K562 (cell line): ENCODE results near the gene TRMT2A. TPM values are rescaled to one million over a fixed set of nuclear protein-coding genes. Genes with fewer than 3 reads are reported as not detected.

ENCODE experiments used
- ATAC-seq: fragments of 200-7000 bp; cut with Tn5 transposase; 3 replicates; pipeline ENCODE4 v1.9.1; 2020; ENCODE audit warnings: moderate library complexity
- BruUV-seq: library from RNA; stranded (reverse); fragments of 400-500 nt; replicated peaks from 2 replicates; lab custom pipeline; 2021; lab: Mats Ljungman, UMichigan
- CTCF ChIA-PET: fragments of 300-600 bp; formaldehyde crosslinking; extraction: SDS; loops from one replicate; lab custom pipeline; 2021; ENCODE audit warnings: low intra/inter-chr PET ratio; lab: Yijun Ruan, JAX
- POLR2A ChIA-PET: fragments of 300-600, 350-650 bp; sonication (Branson Sonifier 250); formaldehyde crosslinking; extraction: SDS; loops from one replicate; lab custom pipeline; 2021; ENCODE audit warnings: antibody characterized with exemption, inconsistent platforms; lab: Yijun Ruan, JAX
- DNase-seq, 4 experiments: peaks; one replicate each; pipeline versions ENCODE4 v3.0.0 to v3.0.0-alpha.2; 2011 to 2018; ENCODE audit warnings: low spot score in 3 of 4, mixed read lengths in 3 of 4; ENCODE audit errors: extremely low read depth in 1 of 4
- FAIRE-seq: peaks from 2 replicates; lab custom pipeline; 2011; peaks lifted over from hg19 to GRCh38; lab: Jason Lieb, UNC
- H2AFZ ChIP-seq: 2 replicates; pipeline ENCODE4 v1.6.0; 2011; ENCODE audit warnings: low read depth, low read length, control low read depth, inconsistent platforms
- H3K27ac ChIP-seq: fragments of 200-600 bp; 3 replicates; pipeline ENCODE4 v1.8.0; 2011; ENCODE audit warnings: low read depth, mild to moderate bottlenecking, control low read depth, inconsistent platforms, low read length, moderate library complexity, mixed read lengths; ENCODE audit errors: extremely low read depth
- H3K27me3 ChIP-seq, 2 experiments: fragments of 300-600 bp in 1 of 2; 2 replicates in 1 of 2; 3 replicates in 1 of 2; pipeline versions ENCODE4 v1.6.0 to v1.8.0; 2011; ENCODE audit warnings: inconsistent platforms in 2 of 2, low read length in 2 of 2, mild to moderate bottlenecking in 1 of 2, mixed read lengths in 1 of 2, moderate library complexity in 1 of 2; ENCODE audit not compliant: control insufficient read depth in 2 of 2, insufficient read depth in 2 of 2
- H3K36me3 ChIP-seq: fragments of 300-600 bp; 3 replicates; pipeline ENCODE4 v1.8.0; 2011; ENCODE audit warnings: mild to moderate bottlenecking, low read length, inconsistent platforms; ENCODE audit not compliant: control insufficient read depth, insufficient read depth
- H3K4me1 ChIP-seq, 2 experiments: fragments of 200-600 bp in 1 of 2; replicated peaks in 1 of 2; 2 replicates in 1 of 2; 3 replicates in 1 of 2; pipeline versions ENCODE4 v1.5.1 to v1.8.0; 2011; ENCODE audit warnings: inconsistent platforms in 2 of 2, low read length in 2 of 2, mild to moderate bottlenecking in 1 of 2, mixed read lengths in 1 of 2, moderate library complexity in 1 of 2; ENCODE audit not compliant: control insufficient read depth in 2 of 2, insufficient read depth in 2 of 2
- H3K4me2 ChIP-seq: 2 replicates; pipeline ENCODE4 v1.6.1; 2011; ENCODE audit warnings: low read length, control low read depth, inconsistent platforms, mixed read lengths; ENCODE audit not compliant: insufficient read depth
- H3K4me3 ChIP-seq: fragments of 200-600 bp; sonication (generic), shearing (Covaris generic); 2 replicates; pipeline ENCODE4 v1.5.1; 2016; ENCODE audit warnings: control low read depth, inconsistent platforms
- H3K79me2 ChIP-seq: fragments of 200-600 bp; 3 replicates; pipeline ENCODE4 v1.8.0; 2011; ENCODE audit warnings: low read length, inconsistent platforms; ENCODE audit not compliant: control insufficient read depth, insufficient read depth
- H3K9ac ChIP-seq, 2 experiments: 2 replicates each; pipeline versions ENCODE4 v1.6.0 to v1.6.1; 2011; ENCODE audit warnings: low read depth in 2 of 2, low read length in 2 of 2, control low read depth in 1 of 2, inconsistent platforms in 1 of 2, mild to moderate bottlenecking in 1 of 2, mixed read lengths in 1 of 2; ENCODE audit not compliant: insufficient read depth in 1 of 2
- H3K9me1 ChIP-seq: one replicate; pipeline ENCODE4 v1.6.0; 2011; ENCODE audit warnings: inconsistent platforms, mild to moderate bottlenecking, low read length, moderate library complexity; ENCODE audit not compliant: control insufficient read depth, insufficient read depth
- H3K9me3 ChIP-seq: replicated peaks from 2 replicates; pipeline ENCODE4 v1.5.1; 2011; ENCODE audit warnings: low read depth, low read length, inconsistent platforms; ENCODE audit not compliant: control insufficient read depth, insufficient read depth
- H4K20me1 ChIP-seq: replicated peaks from 2 replicates; pipeline ENCODE4 v1.6.1; 2011; ENCODE audit warnings: low read length, inconsistent platforms, mixed read lengths; ENCODE audit not compliant: control insufficient read depth, insufficient read depth
- FOXA3 ChIP-seq, 2 experiments: fragments of 450-650 bp in 1 of 2; sonication (generic) in 1 of 2; formaldehyde crosslinking; IDR thresholded peaks in 1 of 2; conservative IDR thresholded peaks in 1 of 2; 2 replicates each; pipeline versions ENCODE4 v1.4.0 to v1.8.0; 2020 to 2022; ENCODE audit warnings: mild to moderate bottlenecking in 2 of 2, missing genetic modification reagents in 1 of 2
- FOXK2 ChIP-seq, 2 experiments: fragments of 450-650 bp; IDR thresholded peaks in 1 of 2; conservative IDR thresholded peaks in 1 of 2; 2 replicates each; pipeline ENCODE4 v1.6.1; 2016; ENCODE audit warnings: low read depth in 2 of 2, mild to moderate bottlenecking in 1 of 2
- HDGF ChIP-seq: fragments of 450-650 bp; IDR thresholded peaks from 2 replicates; pipeline ENCODE4 v1.6.1; 2016
- MXI1 ChIP-seq: IDR thresholded peaks from 2 replicates; pipeline ENCODE4 v1.6.1; 2011; ENCODE audit warnings: low read depth, mild to moderate bottlenecking, improper control_type of control experiment, low read length
- NEUROD1 ChIP-seq: fragments of 150-350 bp; IDR thresholded peaks from 2 replicates; pipeline ENCODE4 v1.6.1; 2014; ENCODE audit warnings: borderline replicate concordance, low read length, low read depth; ENCODE audit not compliant: partially characterized antibody
- PCBP1 ChIP-seq: fragments of 200-400 bp; formaldehyde crosslinking; IDR thresholded peaks from 2 replicates; pipeline ENCODE4 v1.6.1; 2018; ENCODE audit warnings: mild to moderate bottlenecking, low read depth, low read length; ENCODE audit not compliant: poor library complexity, severe bottlenecking
- PYGO2 ChIP-seq: fragments of 450-650 bp; IDR thresholded peaks from 2 replicates; pipeline ENCODE4 v1.6.1; 2016; ENCODE audit warnings: mild to moderate bottlenecking, missing genetic modification characterization, moderate library complexity, missing compliant biosample characterization
- TEAD1 ChIP-seq, 2 experiments: fragments of 450-650 bp in 1 of 2; sonication (generic) in 1 of 2; formaldehyde crosslinking; IDR thresholded peaks; 2 replicates each; pipeline versions ENCODE4 v1.4.0 to v1.8.0; 2020 to 2022; ENCODE audit warnings: mild to moderate bottlenecking in 2 of 2, missing genetic modification reagents in 1 of 2
- ZNF143 ChIP-seq: sonication (generic); formaldehyde crosslinking; IDR thresholded peaks from 2 replicates; pipeline ENCODE4 v1.9.0; 2022; ENCODE audit warnings: mild to moderate bottlenecking, missing genetic modification reagents
- ZNF217 ChIP-seq: sonication (generic); formaldehyde crosslinking; IDR thresholded peaks from 2 replicates; pipeline ENCODE4 v1.8.0; 2022; ENCODE audit warnings: mild to moderate bottlenecking, missing genetic modification reagents
- ZNF253 ChIP-seq: fragments of 250-450 bp; sonication (Bioruptor Pico); conservative IDR thresholded peaks from 2 replicates; pipeline ENCODE4 v1.6.1; 2021; ENCODE audit warnings: mild to moderate bottlenecking
- WGBS: fragments of 100-300 bp; shearing (Covaris generic); methylation state at CpG from one replicate; pipeline ENCODE4 v1.1.6; 2016; ENCODE audit warnings: low coverage, mixed read lengths; ENCODE audit not compliant: insufficient coverage; ENCODE audit errors: missing lambda C conversion rate; 5-methylcytosine and 5-hydroxymethylcytosine counted together
- in situ Hi-C: fragments of 300-500 bp; cut with MboI; formaldehyde crosslinking; loops from 4 replicates; pipeline ENCODE4 v1.15.0; 2018; ENCODE audit warnings: inconsistent platforms, mixed read lengths
- intact Hi-C: fragments of 100-400 bp; cut with micrococcal nuclease; formaldehyde crosslinking; loops from 2 replicates; pipeline ENCODE4 v1.14.2; 2022
- polyA plus RNA-seq, 8 experiments: library from polyadenylated mRNA; depleted of rRNA in 4 of 8; stranded (reverse) in 5 of 8; unstranded in 3 of 8; fragments of >200 nt; fragmentation: Nextera tagmentation in 2 of 8; fragmentation: Illumina TruSeq in 1 of 8; extraction: Ambion mirVana in 2 of 8; extraction: Trizol in 1 of 8; gene quantifications; 2 replicates each; pipeline versions ENCODE4 v1.2.1 to v1.2.3, GENCODE V29; 2011 to 2014; ENCODE audit warnings: inconsistent platforms in 1 of 8, missing spikeins in 1 of 8
- total RNA-seq, 7 experiments: library from RNA; depleted of rRNA in 6 of 7; stranded (reverse); fragments of >200 nt in 6 of 7; fragmentation: Illumina TruSeq in 2 of 7; extraction: Trizol in 2 of 7; gene quantifications; 2 replicates each; pipeline versions ENCODE4 v1.2.1 to v1.2.3, GENCODE V29; 2011 to 2021; ENCODE audit warnings: low replicate concordance in 1 of 7
- TF ChIP-seq, protein P1 (sequence below): sonication (generic); formaldehyde crosslinking; IDR thresholded peaks from 2 replicates; pipeline ENCODE4 v1.8.0; 2022; ENCODE audit warnings: mild to moderate bottlenecking, missing genetic modification reagents
- TF ChIP-seq, protein P2 (sequence below): fragments of 250-450 bp; sonication (Bioruptor Pico); IDR thresholded peaks from 2 replicates; pipeline ENCODE4 v1.8.0; 2022; ENCODE audit warnings: moderate library complexity, mild to moderate bottlenecking, inconsistent platforms
- TF ChIP-seq, protein P3 (sequence below): fragments of 450-650 bp; IDR thresholded peaks from 2 replicates; pipeline ENCODE4 v1.6.1; 2017; ENCODE audit warnings: mild to moderate bottlenecking, moderate library complexity

The TRMT2A gene
- total and polyA plus RNA-seq, 9 of the 15 experiments (the other 6 are each of a cell fraction or from before 2014, with no cell fraction given) = 1.6 to 265 (median 140) TPM

DNA sequence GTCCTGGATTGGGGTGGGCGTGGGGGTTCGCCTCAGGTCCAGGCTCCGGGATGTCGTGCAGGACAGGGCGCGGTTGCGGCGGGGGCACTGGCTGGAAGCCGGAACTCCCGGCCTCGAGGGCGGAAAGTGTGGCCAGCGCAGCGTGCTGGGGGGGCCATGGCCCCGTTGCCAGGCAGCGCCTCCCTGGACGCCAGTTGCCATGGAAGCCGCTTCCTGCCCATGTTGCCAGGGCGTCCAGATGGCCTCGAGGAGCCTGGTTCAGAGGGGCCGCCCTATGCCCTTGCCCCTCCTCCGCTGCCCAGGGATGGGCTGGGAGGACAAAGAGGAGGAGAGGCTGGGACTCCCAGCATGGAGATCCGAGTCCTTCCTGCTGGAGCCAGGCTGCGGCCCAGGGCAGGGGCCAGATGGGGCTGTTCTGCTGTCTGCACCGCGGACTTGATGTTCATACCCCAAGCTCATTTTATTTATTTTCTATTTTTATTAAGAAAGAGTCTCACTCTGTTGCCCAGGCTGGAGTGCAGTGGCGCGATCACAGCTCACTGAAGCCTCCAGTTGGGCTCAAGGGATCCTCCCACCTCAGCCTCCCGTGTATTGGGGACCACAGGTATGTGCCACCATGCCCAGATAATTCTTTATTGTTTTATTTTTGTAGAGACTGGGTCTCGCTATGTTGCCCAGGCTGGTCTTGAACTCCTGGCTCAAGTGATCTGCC is 38.5 kb upstream of the TRMT2A start:
- DNase-seq = peak in 2 of 4 experiments; percentile 80 to 86
- no peaks in the 10 kb centered on the region for H3K36me3 ChIP-seq
- H3K79me2 ChIP-seq = no peaks in the 10 kb centered on the region
- in situ Hi-C loops (loop anchor here (5.0 to 25.0 kb wide), 3 partner anchors 137 to 532 kb away; no protein-coding TSS in a partner anchor), intact Hi-C loops (loop anchor here (5.0 to 10.0 kb wide), 2 partner anchors 37 to 259 kb away; no protein-coding TSS in a partner anchor)
- peaks cover 33 to 75% of the 10 kb centered on the region in 2 experiments; a peak in 4 of 5 replicates for H3K27me3 ChIP-seq
- no peak overlapping the region for H3K27ac ChIP-seq
- H4K20me1 ChIP-seq = peaks cover 45% of the 10 kb centered on the region
- POLR2A ChIA-PET = interaction anchor here (0.7 to 1.4 kb wide), 2 partner anchors 38 to 128 kb away, joined by 4 to 5 read pairs; no protein-coding TSS in a partner anchor
- no peak overlapping the region for H3K4me2 ChIP-seq
- peak overlapping the region in 1 of 2 experiments; percentile 29; a peak in 1 of 4 replicates for H3K9ac ChIP-seq
- FAIRE-seq = no peak
- H3K4me3 ChIP-seq = no peak overlapping the region
- CTCF ChIA-PET = interaction anchor here (2.0 to 5.5 kb wide), 4 partner anchors 83 to 301 kb away, joined by 17 to 126 read pairs (median 42); partner anchors contain the start of gene RTN4R
- H3K4me1 ChIP-seq = peaks cover 0 to 74% of the 10 kb centered on the region in 2 experiments; a peak in 2 of 5 replicates
- H2AFZ ChIP-seq = no peak overlapping the region
- 3% methylated on average over 30 of the region's 30 CpGs for WGBS
- ATAC-seq = peak; percentile 3; the same call in 2 of the 3 replicates
- H3K9me3 ChIP-seq = no peaks in the 10 kb centered on the region
- BruUV-seq = no TSS peak
- no peaks in the 10 kb centered on the region for H3K9me1 ChIP-seq
- no peak for TF ChIP-seq HDGF
- TF ChIP-seq NEUROD1 = peak; percentile 61
- no peak for TF ChIP-seq ZNF253
- peak; percentile 91 for TF ChIP-seq PCBP1
- no peak for TF ChIP-seq ZNF217 (CRISPR knock-in tag)
- TF ChIP-seq PYGO2 (tag) = no peak
- TF ChIP-seq, protein P1, sequence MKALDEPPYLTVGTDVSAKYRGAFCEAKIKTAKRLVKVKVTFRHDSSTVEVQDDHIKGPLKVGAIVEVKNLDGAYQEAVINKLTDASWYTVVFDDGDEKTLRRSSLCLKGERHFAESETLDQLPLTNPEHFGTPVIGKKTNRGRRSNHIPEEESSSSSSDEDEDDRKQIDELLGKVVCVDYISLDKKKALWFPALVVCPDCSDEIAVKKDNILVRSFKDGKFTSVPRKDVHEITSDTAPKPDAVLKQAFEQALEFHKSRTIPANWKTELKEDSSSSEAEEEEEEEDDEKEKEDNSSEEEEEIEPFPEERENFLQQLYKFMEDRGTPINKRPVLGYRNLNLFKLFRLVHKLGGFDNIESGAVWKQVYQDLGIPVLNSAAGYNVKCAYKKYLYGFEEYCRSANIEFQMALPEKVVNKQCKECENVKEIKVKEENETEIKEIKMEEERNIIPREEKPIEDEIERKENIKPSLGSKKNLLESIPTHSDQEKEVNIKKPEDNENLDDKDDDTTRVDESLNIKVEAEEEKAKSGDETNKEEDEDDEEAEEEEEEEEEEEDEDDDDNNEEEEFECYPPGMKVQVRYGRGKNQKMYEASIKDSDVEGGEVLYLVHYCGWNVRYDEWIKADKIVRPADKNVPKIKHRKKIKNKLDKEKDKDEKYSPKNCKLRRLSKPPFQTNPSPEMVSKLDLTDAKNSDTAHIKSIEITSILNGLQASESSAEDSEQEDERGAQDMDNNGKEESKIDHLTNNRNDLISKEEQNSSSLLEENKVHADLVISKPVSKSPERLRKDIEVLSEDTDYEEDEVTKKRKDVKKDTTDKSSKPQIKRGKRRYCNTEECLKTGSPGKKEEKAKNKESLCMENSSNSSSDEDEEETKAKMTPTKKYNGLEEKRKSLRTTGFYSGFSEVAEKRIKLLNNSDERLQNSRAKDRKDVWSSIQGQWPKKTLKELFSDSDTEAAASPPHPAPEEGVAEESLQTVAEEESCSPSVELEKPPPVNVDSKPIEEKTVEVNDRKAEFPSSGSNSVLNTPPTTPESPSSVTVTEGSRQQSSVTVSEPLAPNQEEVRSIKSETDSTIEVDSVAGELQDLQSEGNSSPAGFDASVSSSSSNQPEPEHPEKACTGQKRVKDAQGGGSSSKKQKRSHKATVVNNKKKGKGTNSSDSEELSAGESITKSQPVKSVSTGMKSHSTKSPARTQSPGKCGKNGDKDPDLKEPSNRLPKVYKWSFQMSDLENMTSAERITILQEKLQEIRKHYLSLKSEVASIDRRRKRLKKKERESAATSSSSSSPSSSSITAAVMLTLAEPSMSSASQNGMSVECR = peak; percentile 30; the same call in 1 of the 2 replicates
- TF ChIP-seq FOXA3 (CRISPR knock-in tag; conservative IDR thresholded peaks at IDR 0.05 in 1 of 2, IDR thresholded peaks at IDR 0.05 in 1 of 2) = 0 out of 4 replicates have a peak, but pooled peaks of 1 of the 2 experiments have one; percentile 48
- TF ChIP-seq, protein P2, sequence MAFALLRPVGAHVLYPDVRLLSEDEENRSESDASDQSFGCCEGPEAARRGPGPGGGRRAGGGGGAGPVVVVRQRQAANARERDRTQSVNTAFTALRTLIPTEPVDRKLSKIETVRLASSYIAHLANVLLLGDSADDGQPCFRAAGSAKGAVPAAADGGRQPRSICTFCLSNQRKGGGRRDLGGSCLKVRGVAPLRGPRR (CRISPR knock-in tag) = no peak
- TF ChIP-seq ZNF143 (CRISPR knock-in tag) = 0 out of 2 replicates have a peak, but pooled peaks have one; percentile 39
- peak; percentile 52; the same call in 1 of the 2 replicates for TF ChIP-seq MXI1
- 0 out of 4 replicates have a peak, but pooled peaks of 1 of the 2 experiments have one; percentile 42 for TF ChIP-seq TEAD1 (CRISPR knock-in tag; IDR thresholded peaks at IDR 0.05)
- TF ChIP-seq FOXK2 (conservative IDR thresholded peaks at IDR 0.05 in 1 of 2, IDR thresholded peaks at IDR 0.05 in 1 of 2; ENCODE audit: low read depth in 2 of 2) = no peak
- TF ChIP-seq, protein P3, sequence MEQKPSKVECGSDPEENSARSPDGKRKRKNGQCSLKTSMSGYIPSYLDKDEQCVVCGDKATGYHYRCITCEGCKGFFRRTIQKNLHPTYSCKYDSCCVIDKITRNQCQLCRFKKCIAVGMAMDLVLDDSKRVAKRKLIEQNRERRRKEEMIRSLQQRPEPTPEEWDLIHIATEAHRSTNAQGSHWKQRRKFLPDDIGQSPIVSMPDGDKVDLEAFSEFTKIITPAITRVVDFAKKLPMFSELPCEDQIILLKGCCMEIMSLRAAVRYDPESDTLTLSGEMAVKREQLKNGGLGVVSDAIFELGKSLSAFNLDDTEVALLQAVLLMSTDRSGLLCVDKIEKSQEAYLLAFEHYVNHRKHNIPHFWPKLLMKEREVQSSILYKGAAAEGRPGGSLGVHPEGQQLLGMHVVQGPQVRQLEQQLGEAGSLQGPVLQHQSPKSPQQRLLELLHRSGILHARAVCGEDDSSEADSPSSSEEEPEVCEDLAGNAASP = no peak
